GM10266 (cell line): ENCODE results near the gene PIGN.

ENCODE experiments used
- DNase-seq: peaks from one replicate; pipeline ENCODE4 v3.0.0; 2012; ENCODE audit errors: extremely low spot score
- CTCF ChIP-seq: IDR thresholded peaks from 2 replicates; pipeline ENCODE4 v1.5.1; 2012; ENCODE audit warnings: mild to moderate bottlenecking, low read depth; ENCODE audit not compliant: control insufficient read depth, insufficient read depth; ENCODE audit errors: missing control alignments

PIGN gene

GRCh38 chr18:62164310-62164709, 22.5 kb downstream of the PIGN start:
- DNase-seq = no peak
- TF ChIP-seq CTCF = no peak

- no peak for TF ChIP-seq CTCF
- DNase-seq = no peak
These were observed 29.0 kb downstream of the PIGN start for GRCh38 chr18:62157843-62158242.

- DNase-seq = no peak
- no peak for TF ChIP-seq CTCF
These were observed 34.0 kb downstream of the PIGN start for GRCh38 chr18:62152844-62153243.

- no peak for DNase-seq
- no peak for TF ChIP-seq CTCF
These were observed 35.6 kb downstream of the PIGN start for GRCh38 chr18:62151068-62151771.

GRCh38 chr18:62144338-62144737, 42.5 kb downstream of the PIGN start:
- DNase-seq = no peak

GRCh38 chr18:62140259-62140658, 46.6 kb downstream of the PIGN start:
- no peak for TF ChIP-seq CTCF
- DNase-seq = no peak

More at GRCh38 chr18:62144338-62144737, 42.5 kb downstream of the PIGN start:
- TF ChIP-seq CTCF = no peak

GRCh38 chr18:62138461-62139235, 48.2 kb downstream of the PIGN start:
- no peak for TF ChIP-seq CTCF
- DNase-seq = no peak
